SKM-1 (cell line): ENCODE data around the gene S100A11.

ENCODE experiments used
- DNase-seq: peaks from one replicate; lab custom pipeline; 2025; ENCODE audit not compliant: unreplicated experiment; lab: John Stamatoyannopoulos, UW

Gene S100A11

DNA sequence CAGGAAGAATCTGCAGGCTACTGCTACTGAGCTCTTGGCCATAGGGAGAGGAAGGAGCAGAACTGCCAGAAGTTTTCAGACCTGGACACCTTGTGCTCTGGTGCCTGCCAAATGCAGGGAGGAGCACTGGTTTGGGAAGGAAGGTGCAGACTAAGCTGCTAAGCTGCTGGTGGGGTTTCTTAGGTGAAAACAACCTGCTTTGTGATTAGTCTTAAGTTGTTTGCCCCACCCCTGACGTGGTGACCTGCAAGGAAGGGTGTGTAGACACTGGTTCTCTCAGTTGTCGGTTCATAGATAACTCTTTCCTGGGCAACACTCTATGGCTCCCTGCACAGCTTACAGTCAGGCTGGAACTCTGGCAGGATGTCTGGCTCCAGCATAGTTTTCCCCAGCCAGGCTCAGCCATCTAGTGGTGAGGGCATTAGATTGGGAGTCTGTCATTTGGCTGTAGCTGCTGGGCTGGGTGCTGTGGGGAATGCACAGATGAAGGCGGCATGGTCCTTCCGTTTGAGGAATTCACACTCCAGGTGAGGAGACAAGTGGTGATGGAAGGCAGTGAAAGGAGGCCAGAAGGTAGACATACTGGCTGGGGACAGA is 32.9 kb downstream of the S100A11 start:
- DNase-seq = no peak

DNA sequence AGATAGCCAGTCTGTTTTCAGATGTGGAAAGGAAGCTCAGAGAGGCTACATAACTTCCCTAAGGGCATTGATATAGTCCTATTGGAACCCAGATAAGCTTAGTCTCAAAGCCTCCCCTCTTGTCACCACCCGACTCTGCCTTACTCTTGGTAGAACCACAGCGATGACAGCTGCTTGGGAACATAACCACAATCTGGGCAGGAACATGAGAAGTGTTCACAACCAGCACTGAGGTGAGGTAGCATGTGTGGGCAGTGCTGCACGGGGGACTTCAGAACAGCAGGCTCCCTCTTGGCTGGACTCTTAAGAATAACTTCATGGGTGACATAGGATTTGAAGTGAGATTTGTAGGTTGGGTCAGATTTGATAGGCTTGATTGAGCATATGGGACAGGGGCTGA is 33.8 kb downstream of the S100A11 start:
- DNase-seq = no peak

DNA sequence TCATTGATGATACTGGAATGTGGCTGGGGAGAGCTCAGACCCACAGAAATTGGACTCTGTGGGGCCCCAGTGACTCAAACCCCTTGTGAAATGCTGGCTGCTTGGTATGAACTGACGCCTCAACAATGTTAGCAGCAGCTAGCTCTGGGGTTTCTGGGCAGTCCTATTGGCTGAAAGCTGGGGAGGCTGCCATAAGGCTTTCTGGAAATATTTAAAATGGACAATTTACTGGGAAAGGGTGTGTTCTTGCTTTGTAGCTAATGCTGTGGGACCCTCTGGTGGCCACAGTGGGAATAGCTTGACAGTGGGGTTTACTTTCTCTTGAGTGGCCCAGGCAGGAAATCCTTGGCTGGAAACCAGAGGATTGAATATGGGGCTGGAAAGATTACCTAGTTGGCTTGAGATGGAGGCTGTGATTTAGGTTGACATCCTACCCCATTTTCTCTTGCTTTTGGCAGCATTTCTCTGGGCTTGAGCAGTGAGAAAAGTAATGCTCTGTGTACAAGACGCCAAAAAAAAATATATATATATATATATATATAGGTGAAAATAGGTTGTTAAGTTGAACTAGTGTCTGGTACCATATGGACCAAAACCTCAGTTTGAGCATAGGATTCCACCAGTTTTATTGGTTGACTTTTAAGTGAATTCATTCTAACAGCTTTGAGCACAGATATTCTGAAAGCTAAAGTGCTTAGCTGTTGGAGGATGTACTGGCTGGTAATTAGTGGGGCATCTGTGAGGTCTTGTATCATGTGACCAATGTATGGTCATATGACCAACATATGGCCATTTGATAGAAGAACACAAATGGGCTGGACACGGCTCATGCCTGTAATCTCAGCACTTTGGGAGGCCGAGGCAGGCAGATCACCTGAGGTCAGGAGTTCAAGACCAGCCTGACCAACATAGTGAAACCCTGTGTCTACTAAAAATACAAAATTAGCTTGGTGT is 34.9 kb downstream of the S100A11 start:
- DNase-seq = peak; percentile 41

DNA sequence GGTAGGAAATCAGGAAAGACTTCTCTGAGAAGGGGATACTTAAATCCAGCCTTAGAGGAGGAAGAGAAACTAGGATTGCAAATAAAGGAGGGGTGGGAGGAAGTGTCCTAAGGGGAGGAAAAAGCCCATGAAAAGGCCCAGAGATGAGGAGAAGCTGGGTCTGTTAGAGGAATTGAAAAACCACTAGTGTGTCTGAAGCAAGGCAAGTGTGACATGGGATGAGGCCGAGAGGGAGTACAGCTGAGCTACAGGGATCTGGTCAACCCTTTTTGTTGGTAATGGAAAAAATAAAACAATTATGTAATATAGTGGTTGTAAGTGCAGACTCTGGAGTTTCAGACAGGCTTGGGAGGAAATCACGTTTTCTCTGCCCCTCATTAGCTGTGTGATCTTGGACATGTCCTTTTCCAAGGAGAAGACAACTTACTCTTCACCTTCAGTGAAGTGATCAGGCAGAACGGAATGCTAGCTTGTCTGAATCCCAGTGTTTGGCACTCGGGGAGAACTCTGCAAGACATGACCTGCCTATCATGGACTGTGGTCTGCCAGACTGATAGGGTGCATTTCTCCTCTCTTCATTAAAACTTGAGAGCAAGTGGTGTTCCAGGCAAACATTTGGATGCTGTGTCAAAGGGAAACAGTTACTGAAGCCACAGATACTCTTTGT is 35.7 kb downstream of the S100A11 start:
- DNase-seq = no peak

DNA sequence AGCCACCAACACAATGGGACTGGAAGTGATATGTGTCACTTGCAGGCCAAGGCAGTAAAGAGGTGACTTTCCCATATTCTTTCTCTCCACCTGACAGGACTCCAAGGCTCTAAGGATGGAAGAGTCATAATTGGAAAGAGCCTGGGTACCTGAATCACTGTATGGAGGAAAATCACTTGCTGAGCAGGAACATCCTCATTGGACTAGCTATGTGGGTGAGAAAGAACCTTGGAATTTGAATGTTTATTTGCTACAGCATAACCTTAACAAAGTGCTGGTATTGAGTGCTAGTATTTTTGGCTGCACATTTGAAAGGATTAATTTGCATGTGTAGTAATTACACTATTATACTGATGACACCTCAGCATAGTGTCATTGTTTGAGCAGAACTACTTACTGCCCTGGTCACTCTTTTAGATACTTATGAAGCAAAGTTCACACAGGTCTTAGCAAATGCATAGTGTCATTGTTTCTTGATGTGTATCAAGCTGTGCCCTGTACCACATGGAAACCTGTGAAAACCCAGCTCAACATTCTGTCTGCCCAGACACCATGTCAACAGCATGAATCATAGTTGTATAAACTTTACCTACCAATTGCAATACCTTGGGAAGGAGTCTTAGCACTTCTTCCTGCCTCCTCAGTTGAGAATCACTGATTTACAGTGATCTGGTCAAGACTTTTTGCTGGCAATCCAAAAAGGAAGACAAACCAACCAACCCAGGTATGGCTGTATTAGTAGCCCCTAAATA is 38.0 kb downstream of the S100A11 start:
- DNase-seq = no peak

DNA sequence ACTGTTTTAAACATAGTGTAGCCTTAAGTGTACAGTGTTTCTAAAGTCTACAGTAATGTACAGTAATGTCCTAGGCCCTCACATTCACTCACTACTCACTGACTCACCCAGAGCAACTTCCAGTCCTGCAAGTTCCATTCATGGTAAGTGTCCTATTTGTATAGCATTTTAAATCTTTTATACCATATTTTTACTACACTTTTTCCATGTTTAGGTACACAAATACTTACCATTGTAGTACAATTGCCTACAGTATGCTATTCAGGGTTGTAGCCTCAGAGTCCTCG is 39.6 kb downstream of the S100A11 start:
- DNase-seq = no peak

DNA sequence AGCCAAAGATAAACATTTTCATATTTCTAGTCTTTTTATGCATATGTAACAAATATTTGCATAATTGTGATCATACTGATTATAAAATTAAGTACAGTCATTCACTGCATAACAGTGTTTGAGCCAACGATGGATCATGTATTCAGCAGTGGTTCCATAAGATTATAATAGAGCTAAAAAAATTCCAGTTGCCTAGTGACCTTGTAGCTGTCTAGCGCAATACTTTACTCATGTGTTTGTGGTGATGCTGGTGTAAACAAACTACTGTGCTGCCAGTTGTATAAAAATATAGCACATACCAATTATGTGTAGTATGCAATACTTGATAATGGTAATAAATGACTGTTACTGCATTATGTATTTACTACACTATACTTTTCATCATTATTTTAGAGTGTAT is 41.0 kb downstream of the S100A11 start:
- no peak for DNase-seq

DNA sequence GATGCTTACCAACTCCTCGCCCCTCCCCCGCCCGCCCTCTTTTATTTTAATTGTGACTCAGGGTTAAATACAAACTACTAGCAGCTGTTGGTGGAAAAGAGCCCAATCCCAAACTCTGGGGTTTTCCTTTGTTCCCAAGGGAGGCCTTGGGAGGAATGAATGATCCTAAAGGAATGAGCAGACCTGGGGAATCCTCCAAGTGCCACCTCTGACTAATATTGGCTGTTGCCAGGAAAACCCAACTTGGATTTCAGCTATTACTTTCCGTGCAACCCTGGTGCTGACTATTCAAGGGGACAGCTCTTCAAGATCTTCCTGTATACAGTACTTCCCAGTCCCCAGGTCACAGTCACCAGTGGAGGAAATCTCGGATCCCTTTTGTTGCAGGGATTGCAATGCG is 41.8 kb downstream of the S100A11 start:
- no peak for DNase-seq

DNA sequence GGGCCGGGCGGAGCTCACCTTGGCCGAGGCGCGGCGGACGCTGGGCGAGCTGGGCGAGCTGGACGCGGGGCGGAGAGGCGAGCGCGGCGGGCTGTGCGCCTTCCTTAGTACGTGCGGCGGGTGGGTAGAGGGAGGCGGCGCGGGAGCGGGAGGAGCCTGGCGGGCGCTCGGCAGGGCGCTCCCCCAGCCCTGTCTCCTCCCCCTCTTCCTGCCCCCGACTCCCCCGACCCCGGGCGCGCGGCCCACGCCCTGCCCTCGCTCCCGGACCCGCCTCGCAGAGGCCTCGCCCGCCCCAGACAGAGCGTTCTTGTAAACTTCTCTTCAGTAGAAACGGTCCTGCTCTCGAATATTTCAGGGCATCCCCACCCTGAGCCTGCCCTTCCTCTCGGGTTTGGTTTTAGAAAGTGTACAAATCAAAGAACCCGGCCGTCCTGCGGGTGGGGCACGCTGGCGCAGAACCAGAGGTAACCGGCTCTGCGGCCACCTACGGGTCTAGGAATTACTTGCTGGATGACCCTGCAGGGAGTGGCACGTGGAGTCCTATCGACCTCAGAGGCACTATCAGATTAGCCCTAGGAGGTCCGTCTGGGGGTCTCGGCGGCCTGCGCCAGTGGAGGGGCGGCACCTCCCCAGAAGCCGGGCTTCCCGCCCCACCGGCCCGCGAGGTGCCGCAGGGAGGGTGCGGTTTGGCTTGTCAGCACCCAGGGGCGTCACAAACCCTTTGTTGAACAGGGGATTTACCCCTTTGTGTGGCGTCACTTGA is 42.9 kb downstream of the S100A11 start, which contains the start of gene S100A10:
S100A10 (minus strand) TSS at position 126 of the 763 bp plus-strand sequence. CDS start 7,629 bp downstream, outside the sequence.
- no peak for DNase-seq

DNA sequence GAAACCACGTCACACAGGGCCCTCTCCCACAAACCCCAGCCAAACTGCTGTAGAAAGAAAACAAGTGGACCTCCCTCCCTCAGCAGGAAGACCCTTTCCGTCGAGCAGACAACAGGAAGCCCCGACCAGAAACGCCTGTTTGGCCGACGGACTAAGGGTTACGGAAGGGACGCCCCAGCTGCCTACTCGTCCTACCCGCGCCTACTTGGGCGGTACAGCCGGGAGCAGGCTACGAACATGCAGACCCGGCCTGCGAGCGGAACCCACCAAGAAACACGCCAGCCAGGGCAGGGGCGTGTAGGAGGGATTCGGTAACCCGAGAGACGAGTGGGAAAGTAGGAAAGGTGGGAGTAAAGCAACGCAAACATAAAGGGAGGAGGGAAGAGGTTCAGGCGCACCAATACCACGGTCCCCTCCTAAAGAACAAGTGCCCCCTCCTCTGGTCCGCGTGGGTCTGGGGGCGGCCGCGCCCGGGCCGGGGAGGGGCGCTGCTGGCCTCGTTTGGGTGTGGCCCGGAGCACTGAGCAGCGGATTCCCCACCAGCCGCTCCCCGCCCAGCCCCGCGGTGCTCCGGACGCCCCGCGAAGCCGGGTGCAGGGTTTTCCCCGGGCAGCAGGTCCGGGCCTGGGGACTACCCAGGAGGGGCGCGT is 43.6 kb downstream of the S100A11 start:
- DNase-seq = peak; percentile 68

DNA sequence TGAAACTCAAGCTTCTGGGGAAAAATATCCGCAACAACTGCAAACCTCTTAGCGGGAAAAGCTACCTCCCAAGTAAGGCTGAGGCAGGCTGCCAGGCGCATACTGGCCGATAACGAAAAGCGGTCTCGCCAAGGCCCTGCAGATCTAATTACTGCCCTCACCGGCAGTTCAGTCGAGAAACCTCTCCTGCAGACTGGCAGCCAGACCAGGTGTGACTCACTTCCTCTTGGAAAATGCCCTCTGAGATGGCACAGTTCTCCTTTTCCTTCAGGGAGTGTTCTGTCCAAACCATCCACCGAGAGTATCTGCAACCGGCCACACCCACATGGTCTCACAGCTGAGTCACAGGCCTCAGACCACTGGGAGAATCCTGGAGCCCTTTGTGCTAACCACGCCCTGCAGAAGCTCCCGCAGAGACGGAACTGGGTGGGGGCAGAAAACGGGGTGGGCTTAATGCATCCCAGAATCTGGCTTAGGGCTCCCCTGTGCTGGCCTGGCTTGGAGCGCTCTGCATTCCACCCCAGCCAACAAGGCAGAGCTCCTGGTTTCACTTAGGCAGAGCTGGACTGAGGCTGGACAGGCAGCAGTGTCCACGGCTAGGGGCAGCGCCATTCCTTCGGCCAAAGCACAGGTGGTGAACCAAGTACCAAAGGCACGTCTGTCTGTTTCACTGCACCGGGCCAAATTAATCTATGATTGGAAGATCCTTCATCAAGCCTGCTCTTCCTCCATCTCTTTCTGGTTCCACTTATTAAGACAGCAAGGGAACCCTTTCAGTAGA is 44.3 kb downstream of the S100A11 start:
- DNase-seq = no peak

DNA sequence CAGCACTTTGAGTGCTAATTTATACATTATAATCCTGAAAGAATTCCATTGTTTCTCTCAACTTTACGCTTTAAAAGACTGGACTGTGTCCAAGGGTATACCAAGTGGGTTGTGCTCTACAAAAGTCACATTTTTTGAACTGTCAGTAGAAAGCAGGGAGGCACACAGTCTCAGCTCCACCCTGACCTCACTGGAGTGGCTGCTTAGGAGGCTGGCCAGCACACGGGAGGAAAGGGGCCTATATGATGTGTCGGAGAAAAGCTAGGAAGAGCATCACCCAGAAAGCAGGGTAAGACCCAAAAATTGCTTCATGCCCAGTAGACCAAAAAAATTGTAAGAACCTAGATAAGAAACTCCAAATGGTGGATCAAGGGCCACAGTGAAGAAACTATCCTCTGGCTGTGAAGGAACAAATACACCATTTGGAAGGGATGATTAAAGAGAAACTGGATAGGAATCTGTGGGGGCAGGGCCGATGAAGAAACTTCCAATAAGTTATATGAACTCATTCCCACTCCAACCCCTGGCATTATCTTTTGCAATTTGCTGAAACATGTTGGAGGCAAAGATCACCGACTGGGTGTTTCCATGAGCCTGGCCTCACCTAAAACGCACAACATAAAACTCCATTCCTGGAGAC is 45.0 kb downstream of the S100A11 start:
- no peak for DNase-seq

DNA sequence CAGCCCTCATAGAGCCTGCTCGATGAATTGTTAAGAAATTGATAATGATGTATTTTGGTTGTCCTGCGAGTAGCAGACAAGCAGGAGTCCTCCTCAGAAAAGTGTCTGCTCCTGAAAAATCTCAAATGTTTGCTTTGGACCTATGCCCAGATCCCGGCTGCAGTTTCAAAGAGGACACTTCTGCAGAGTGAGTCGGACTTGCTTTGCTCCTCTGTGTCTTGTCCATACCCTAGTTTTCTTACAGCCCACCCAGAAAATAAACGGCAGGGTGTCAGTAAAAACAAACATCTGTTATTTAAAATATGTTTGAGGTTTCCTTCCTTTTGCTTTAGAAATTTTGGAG is 46.0 kb downstream of the S100A11 start:
- DNase-seq = no peak

DNA sequence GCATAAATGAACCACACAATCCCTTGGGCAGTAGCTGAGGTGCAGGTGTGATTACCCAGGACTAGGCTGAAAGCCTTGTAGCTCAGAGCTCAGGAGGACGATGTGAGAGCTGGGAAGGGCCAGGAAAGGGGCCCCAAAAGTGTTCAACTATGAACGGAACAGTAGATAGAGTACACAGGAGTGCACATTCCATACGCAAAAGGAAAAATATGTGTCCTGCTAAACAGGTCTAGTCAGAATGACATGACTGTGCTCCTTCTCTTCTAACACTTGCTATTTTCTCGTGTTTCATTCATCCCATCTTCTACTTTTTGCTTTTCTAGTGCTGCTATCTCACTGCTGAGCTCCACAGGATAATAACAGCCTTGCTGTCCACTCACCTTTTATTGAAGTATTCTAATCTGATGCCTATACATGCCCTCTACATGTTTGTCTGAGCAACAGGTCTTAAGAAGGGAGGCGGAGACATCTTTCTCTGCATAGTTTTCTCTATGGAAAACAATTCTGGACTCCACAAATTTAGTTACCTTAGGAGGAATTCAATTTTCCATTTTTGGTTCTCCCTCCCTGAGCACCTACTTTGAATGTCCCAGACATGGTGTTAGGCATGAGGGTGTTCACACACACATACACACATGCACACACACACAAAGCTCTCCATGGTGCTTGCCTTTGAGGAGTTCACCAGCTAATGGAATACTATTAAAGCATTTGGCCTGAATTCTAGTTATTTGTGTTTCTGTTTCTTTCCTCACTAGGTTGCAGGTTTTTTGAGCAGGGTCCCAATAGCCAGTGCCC is 46.5 kb downstream of the S100A11 start:
- DNase-seq = no peak

DNA sequence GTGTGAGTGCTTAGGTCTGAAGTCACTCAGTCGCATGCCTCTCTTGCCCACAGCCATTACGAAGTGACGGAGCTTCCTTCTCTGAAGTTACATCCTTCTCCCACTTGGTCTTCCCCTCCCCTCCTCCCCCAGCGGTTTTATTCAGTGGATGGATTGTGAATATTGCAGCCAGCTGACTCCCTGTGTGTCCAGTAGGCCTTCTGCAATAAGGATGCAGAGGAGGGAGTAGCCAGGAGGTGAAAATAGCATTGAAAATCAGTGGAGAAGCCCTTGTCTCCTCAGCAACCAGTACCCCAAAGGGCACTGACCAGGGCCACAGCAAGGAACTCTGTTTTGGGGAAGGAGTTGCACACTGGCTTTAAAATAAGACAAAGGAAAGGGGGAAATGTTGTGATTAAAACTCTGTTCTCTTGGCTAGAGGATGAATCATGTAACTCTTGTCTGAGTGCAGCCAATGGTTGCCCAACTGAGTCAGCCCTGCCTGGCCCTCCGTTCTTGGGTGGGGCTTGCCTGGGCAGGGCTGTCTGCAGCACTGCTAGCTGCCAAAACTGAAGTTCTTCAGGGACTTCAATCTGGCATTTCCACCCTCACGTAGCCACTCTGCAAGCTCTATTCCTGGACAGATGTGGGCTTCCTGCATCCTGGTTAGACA is 47.5 kb downstream of the S100A11 start:
- peak; percentile 63 for DNase-seq

DNA sequence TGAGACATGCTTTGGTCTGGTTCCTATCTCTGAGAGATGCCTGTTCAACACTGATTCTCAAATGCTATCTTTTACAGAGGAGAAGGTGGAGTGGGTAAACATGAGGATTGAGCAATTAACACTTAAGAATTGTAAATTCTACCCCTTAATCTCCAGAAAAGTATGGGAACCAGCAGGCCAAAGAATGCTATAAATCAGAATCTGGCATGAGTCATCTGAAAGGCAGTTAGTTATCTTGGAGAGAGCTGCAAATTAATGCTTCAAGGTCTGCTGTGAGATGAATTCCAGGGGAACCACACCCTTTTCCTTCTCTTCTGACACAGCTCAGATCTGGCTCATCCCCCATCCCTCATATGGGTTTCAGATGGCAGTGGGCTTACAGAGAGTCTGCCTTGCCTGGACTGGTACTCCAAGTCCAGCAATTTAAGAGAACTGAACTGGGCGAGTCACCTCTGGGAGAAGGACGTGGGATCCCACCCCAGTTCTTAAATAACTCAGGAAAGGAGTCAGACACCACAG is 48.3 kb downstream of the S100A11 start:
- no peak for DNase-seq

DNA sequence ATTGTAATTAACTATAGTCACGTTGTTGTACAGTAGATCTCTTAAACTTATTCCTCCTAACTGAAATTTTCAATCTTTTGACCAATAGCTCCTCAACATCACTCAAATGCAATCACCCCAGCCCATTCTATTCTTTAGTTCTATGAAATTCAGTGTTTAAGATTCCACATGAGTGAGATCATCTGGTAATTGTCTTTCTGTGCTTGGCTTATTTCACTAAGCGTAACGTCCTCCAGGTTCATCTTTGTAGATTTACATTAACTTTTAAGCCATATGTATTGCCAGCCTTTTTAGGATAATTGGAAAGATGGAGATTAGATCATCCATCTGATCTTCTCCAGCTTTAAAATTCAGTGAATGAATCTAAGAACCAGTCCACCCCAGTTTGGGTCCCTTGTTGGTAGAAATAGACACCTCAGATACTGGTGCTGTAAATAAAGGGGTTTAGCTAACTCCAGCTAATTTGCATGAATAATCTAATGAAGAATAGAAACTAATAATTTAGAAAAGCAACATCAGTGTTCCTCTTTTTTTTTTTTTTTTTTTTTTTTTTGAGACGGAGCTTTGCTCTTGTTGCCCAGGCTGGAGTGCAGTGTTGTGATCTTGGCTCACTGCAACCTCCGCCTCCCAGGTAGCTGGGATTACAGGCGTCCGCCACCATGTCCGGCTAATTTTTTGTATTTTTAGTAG is 50.2 kb downstream of the S100A11 start:
- no peak for DNase-seq
